ENCODE measurements around the gene FITM1.

FITM1 gene

DNA sequence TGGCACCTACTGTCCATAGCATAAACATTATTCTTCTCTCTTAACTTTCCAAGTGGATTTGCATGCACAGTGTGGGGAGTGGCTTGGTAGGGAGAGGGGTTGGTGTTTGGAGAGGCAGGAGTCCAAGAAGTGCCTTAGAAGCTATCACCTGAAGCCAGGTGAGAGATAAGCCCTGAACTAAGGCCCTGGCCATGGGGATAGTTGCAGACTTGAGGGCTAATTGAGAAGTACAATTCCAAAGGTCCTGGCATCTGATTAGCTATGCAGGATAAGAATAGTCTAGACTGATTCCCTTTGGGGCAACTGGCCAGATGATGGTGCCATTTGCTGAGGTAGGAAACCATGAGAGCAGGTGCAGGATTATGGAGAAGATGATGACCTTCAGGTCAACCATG, 38.4 kb upstream of the FITM1 start:
- Histone ChIP-seq H3K27me3 (no peaks in the 10 kb centered on the region), H3K4me1 (peaks cover 10% of the 10 kb centered on the region), H3K9me3 (no peaks in the 10 kb centered on the region), H3K4me3 (ENCODE audit: low read depth, low read length) (no peak overlapping the region), H3K36me3 (peaks cover 5% of the 10 kb centered on the region; the same call in 1 of the 2 replicates)
- no peak for DNase-seq
- TF ChIP-seq CTCF (IDR thresholded peaks at IDR 0.05; ENCODE audit: low read depth, low read length): no peak

- peaks cover 5% of the 10 kb centered on the region; the same call in 1 of the 2 replicates for H3K36me3 ChIP-seq
- no peak for TF ChIP-seq CTCF (IDR thresholded peaks at IDR 0.05; ENCODE audit: low read depth, low read length)
Observed at GRCh38 chr14:24092505-24093206, 37.8 kb upstream of the FITM1 start.

GRCh38 chr14:24093207-24093900, 37.1 kb upstream of the FITM1 start:
- Histone ChIP-seq H3K27me3 (no peaks in the 10 kb centered on the region), H3K4me3 (ENCODE audit: low read depth, low read length) (peak overlapping the region; percentile 2; the same call in 1 of the 2 replicates), H3K4me1 (peaks cover 10% of the 10 kb centered on the region), H3K36me3 (peaks cover 9% of the 10 kb centered on the region; the same call in 1 of the 2 replicates), H3K9me3 (no peaks in the 10 kb centered on the region)
- DNase-seq: no peak
- no peak for TF ChIP-seq CTCF (IDR thresholded peaks at IDR 0.05; ENCODE audit: low read depth, low read length)

More at GRCh38 chr14:24092505-24093206, 37.8 kb upstream of the FITM1 start:
- peaks cover 10% of the 10 kb centered on the region for H3K4me1 ChIP-seq
- H3K27me3 ChIP-seq: no peaks in the 10 kb centered on the region
- H3K9me3 ChIP-seq: no peaks in the 10 kb centered on the region
- no peak for DNase-seq
- no peak overlapping the region for H3K4me3 ChIP-seq (ENCODE audit: low read depth, low read length)

- peaks cover 17% of the 10 kb centered on the region for H3K36me3 ChIP-seq
- peak; percentile 11; the same call in 1 of the 2 replicates for TF ChIP-seq CTCF (IDR thresholded peaks at IDR 0.05; ENCODE audit: low read depth, low read length)
- no peaks in the 10 kb centered on the region for H3K9me3 ChIP-seq
- no peaks in the 10 kb centered on the region for H3K27me3 ChIP-seq
- peaks cover 10% of the 10 kb centered on the region for H3K4me1 ChIP-seq
- peak; percentile 98 for DNase-seq
- H3K4me3 ChIP-seq (ENCODE audit: low read depth, low read length): peak within 1 kb of the TSS; percentile 99
Observed at GRCh38 chr14:24093901-24094840, 36.3 kb upstream of the FITM1 start, which contains the start of gene PCK2. Gene PCK2, plus strand, starts transcription at chr14:24094311. Its CDS starts 95 bp downstream, at chr14:24094406.

DNA sequence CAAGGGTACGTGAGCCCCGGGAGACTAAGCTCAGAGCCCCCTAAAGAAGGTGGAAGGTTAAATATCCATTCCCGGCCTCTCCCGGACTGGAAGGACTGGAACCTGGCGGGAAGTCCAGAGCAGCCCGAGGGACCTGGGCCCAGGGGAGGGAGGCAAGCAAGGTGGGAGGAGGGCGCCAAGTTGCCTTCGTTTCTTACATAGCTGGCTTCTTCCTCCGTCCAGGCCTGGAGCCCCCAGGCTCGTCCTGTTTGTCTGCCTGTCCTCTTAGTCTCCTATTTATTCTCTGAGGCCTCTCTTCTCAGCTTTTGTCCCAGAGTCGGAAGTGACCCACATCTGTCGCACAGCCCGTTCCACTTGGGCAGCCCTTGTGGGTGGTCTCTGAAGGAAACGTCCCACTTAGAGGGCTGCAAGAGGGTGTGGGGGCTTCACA, 35.6 kb upstream of the FITM1 start:
- H3K27me3 ChIP-seq: no peaks in the 10 kb centered on the region
- H3K4me3 ChIP-seq (ENCODE audit: low read depth, low read length): peak overlapping the region; percentile 99
- peaks cover 10% of the 10 kb centered on the region for H3K4me1 ChIP-seq
- TF ChIP-seq CTCF (IDR thresholded peaks at IDR 0.05; ENCODE audit: low read depth, low read length): no peak
- H3K36me3 ChIP-seq: peaks cover 24% of the 10 kb centered on the region
- no peaks in the 10 kb centered on the region for H3K9me3 ChIP-seq
- DNase-seq: no peak

All from BE2C (cell line).